Measurements from ENCODE around the gene PCDH15. TPM values are rescaled to one million over a fixed set of nuclear protein-coding genes. Genes with fewer than 3 reads are reported as not detected.

PCDH15 gene
- total and polyA plus RNA-seq, 9 of the 15 experiments (the other 6 are each of a cell fraction or from before 2014, with no cell fraction given) = not detected

DNA sequence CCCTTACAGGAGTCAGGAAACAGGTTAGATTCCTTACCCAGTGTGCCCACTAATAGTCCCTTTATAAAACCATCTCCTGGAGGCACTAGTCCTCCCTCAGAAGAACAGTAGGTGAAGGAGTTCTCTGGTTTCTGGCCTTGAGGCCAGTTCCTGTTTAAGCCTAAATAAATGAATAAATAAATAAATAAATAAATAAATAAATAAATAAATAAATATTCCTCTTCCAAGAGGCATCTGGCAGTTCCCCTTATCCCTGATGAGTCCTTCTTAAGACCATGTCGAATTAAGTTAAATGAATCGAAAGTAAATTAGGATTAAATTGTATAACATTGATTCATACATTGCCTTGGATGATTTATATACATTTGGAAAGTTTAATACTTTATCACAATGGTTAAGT is 223.3 kb downstream of the PCDH15 start:
- no peaks in the 10 kb centered on the region for H3K9me3 ChIP-seq (replicated peaks; ENCODE audit: control insufficient read depth, insufficient read depth, low read depth, low read length)
- H3K27ac ChIP-seq (ENCODE audit: extremely low read depth, low read depth, low read length) = no peak overlapping the region
- H3K27me3 ChIP-seq (ENCODE audit: control insufficient read depth in 2 of 2, insufficient read depth in 2 of 2, low read length in 2 of 2) = no peaks in the 10 kb centered on the region
- ATAC-seq = no peak
- WGBS (ENCODE audit: insufficient coverage, low coverage, missing lambda C conversion rate) = 0% methylated on average over 2 of the region's 2 CpGs
- BruUV-seq (replicated peaks) = no TSS peak
- in situ Hi-C loops (cut with MboI) = no loop called here
- no peaks in the 10 kb centered on the region for H3K9me1 ChIP-seq (ENCODE audit: control insufficient read depth, insufficient read depth, low read length)
- CTCF ChIA-PET (ENCODE audit: low intra/inter-chr PET ratio) = no interaction called here
- H3K9ac ChIP-seq (ENCODE audit: insufficient read depth in 1 of 2, low read depth in 2 of 2, low read length in 2 of 2) = no peak overlapping the region
- H3K4me2 ChIP-seq (ENCODE audit: insufficient read depth, low read length) = no peak overlapping the region
- H3K36me3 ChIP-seq (ENCODE audit: control insufficient read depth, insufficient read depth, low read length) = no peaks in the 10 kb centered on the region
- intact Hi-C loops (cut with micrococcal nuclease) = no loop called here
- H2AFZ ChIP-seq (ENCODE audit: low read depth, low read length) = no peak overlapping the region
- H3K79me2 ChIP-seq (ENCODE audit: control insufficient read depth, insufficient read depth, low read length) = no peaks in the 10 kb centered on the region
- no peak for FAIRE-seq
- no peak overlapping the region for H3K4me3 ChIP-seq
- H3K4me1 ChIP-seq (replicated peaks in 1 of 2; ENCODE audit: control insufficient read depth in 2 of 2, insufficient read depth in 2 of 2, low read length in 2 of 2) = no peaks in the 10 kb centered on the region
- POLR2A ChIA-PET = no interaction called here
- DNase-seq (ENCODE audit: extremely low read depth in 1 of 4, low spot score in 3 of 4) = no peak
- no peaks in the 10 kb centered on the region for H4K20me1 ChIP-seq (replicated peaks; ENCODE audit: control insufficient read depth, insufficient read depth, low read length)
- TF ChIP-seq SNRNP70 (optimal IDR thresholded peaks at IDR 0.05; ENCODE audit: low read depth, low read length) (no peak), HCFC1 (IDR thresholded peaks at IDR 0.05; ENCODE audit: low read depth, low read length) (no peak), ZBTB1 (CRISPR knock-in tag; IDR thresholded peaks at IDR 0.05; ENCODE audit: borderline replicate concordance, low read depth) (no peak), ZSCAN32 (CRISPR knock-in tag; IDR thresholded peaks at IDR 0.05) (no peak), MAFK (IDR thresholded peaks at IDR 0.05; ENCODE audit: low read length) (no peak), SMAD1 (IDR thresholded peaks at IDR 0.05; ENCODE audit: low read depth, low read length, partially characterized antibody) (no peak), MYBL2 (IDR thresholded peaks at IDR 0.05; ENCODE audit: low read depth) (no peak), MYBL2 (CRISPR knock-in tag; IDR thresholded peaks at IDR 0.05; ENCODE audit: borderline replicate concordance) (no peak), ZNF717 (CRISPR knock-in tag; IDR thresholded peaks at IDR 0.05) (no peak)
- TF ChIP-seq, protein P1, sequence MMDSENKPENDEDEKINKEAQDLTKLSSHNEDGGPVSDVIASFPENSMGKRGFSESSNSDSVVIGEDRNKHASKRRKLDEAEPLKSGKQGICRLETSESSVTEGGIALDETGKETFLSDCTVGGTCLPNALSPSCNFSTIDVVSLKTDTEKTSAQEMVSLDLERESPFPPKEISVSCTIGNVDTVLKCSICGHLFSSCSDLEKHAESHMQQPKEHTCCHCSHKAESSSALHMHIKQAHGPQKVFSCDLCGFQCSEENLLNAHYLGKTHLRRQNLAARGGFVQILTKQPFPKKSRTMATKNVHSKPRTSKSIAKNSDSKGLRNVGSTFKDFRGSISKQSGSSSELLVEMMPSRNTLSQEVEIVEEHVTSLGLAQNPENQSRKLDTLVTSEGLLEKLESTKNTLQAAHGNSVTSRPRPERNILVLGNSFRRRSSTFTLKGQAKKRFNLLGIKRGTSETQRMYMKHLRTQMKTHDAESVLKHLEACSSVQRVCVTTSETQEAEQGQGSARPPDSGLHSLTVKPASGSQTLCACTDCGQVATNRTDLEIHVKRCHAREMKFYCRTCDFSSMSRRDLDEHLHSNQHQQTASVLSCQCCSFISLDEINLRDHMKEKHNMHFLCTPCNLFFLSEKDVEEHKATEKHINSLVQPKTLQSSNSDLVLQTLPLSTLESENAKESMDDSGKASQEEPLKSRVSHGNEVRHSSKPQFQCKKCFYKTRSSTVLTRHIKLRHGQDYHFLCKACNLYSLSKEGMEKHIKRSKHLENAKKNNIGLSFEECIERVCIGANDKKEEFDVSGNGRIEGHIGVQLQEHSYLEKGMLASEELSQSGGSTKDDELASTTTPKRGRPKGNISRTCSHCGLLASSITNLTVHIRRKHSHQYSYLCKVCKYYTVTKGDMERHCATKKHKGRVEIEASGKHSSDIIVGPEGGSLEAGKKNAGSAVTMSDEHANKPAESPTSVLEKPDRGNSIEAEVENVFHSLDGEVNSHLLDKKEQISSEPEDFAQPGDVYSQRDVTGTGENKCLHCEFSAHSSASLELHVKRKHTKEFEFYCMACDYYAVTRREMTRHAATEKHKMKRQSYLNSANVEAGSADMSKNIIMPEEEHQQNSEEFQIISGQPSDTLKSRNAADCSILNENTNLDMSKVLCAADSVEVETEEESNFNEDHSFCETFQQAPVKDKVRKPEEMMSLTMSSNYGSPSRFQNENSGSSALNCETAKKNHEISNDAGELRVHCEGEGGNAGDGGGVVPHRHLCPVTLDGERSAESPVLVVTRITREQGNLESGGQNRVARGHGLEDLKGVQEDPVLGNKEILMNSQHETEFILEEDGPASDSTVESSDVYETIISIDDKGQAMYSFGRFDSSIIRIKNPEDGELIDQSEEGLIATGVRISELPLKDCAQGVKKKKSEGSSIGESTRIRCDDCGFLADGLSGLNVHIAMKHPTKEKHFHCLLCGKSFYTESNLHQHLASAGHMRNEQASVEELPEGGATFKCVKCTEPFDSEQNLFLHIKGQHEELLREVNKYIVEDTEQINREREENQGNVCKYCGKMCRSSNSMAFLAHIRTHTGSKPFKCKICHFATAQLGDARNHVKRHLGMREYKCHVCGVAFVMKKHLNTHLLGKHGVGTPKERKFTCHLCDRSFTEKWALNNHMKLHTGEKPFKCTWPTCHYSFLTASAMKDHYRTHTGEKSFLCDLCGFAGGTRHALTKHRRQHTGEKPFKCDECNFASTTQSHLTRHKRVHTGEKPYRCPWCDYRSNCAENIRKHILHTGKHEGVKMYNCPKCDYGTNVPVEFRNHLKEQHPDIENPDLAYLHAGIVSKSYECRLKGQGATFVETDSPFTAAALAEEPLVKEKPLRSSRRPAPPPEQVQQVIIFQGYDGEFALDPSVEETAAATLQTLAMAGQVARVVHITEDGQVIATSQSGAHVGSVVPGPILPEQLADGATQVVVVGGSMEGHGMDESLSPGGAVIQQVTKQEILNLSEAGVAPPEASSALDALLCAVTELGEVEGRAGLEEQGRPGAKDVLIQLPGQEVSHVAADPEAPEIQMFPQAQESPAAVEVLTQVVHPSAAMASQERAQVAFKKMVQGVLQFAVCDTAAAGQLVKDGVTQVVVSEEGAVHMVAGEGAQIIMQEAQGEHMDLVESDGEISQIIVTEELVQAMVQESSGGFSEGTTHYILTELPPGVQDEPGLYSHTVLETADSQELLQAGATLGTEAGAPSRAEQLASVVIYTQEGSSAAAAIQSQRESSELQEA (IDR thresholded peaks at IDR 0.05; ENCODE audit: low read depth) = no peak

Measured in K562 (cell line).